Measurements from ENCODE around the gene FOXL2. TPM values are rescaled to one million over a fixed set of nuclear protein-coding genes. Genes with fewer than 3 reads are reported as not detected.

The FOXL2 gene
- total RNA-seq, 1 donor from 2014 or later = not detected

- Mint-ChIP-seq H3K27ac (ENCODE audit: unreplicated experiment) (no peak overlapping the region), H3K4me1 (ENCODE audit: low read depth, unreplicated experiment) (peaks cover 5% of the 10 kb centered on the region), H3K27me3 (ENCODE audit: unreplicated experiment) (peaks cover 47% of the 10 kb centered on the region), H3K36me3 (ENCODE audit: unreplicated experiment) (peaks cover 3% of the 10 kb centered on the region), H3K4me3 (ENCODE audit: unreplicated experiment) (peak overlapping the region; percentile 69), H3K9me3 (ENCODE audit: unreplicated experiment) (peaks cover 17% of the 10 kb centered on the region)
- TF ChIP-seq CTCF (IDR thresholded peaks at IDR 0.05; ENCODE audit: partially characterized antibody, unreplicated experiment) = no peak
- no peak for DNase-seq
Observed at GRCh38 chr3:138947495-138948121, 671 bp upstream of the FOXL2 start.

GRCh38 chr3:138945709-138946662, 951 bp downstream of the FOXL2 start:
- H3K27me3 Mint-ChIP-seq (ENCODE audit: unreplicated experiment) = peaks cover 45% of the 10 kb centered on the region
- peaks cover 19% of the 10 kb centered on the region for H3K9me3 Mint-ChIP-seq (ENCODE audit: unreplicated experiment)
- H3K4me3 Mint-ChIP-seq (ENCODE audit: unreplicated experiment) = peak overlapping the region; percentile 63
- H3K27ac Mint-ChIP-seq (ENCODE audit: unreplicated experiment) = no peak overlapping the region
- peaks cover 5% of the 10 kb centered on the region for H3K4me1 Mint-ChIP-seq (ENCODE audit: low read depth, unreplicated experiment)
- peak; percentile 45 for DNase-seq
- H3K36me3 Mint-ChIP-seq (ENCODE audit: unreplicated experiment) = peaks cover 3% of the 10 kb centered on the region
- peak; percentile 14 for TF ChIP-seq CTCF (IDR thresholded peaks at IDR 0.05; ENCODE audit: partially characterized antibody, unreplicated experiment)

- Mint-ChIP-seq H3K9me3 (ENCODE audit: unreplicated experiment) (peaks cover 19% of the 10 kb centered on the region), H3K27ac (ENCODE audit: unreplicated experiment) (no peak overlapping the region), H3K4me3 (ENCODE audit: unreplicated experiment) (peak overlapping the region; percentile 83), H3K4me1 (ENCODE audit: low read depth, unreplicated experiment) (peaks cover 2% of the 10 kb centered on the region), H3K36me3 (ENCODE audit: unreplicated experiment) (peaks cover 3% of the 10 kb centered on the region), H3K27me3 (ENCODE audit: unreplicated experiment) (peaks cover 38% of the 10 kb centered on the region)
- DNase-seq = peak; percentile 58
- TF ChIP-seq CTCF (IDR thresholded peaks at IDR 0.05; ENCODE audit: partially characterized antibody, unreplicated experiment) = no peak
Observed at GRCh38 chr3:138944929-138945708, 1.8 kb downstream of the FOXL2 start.

- TF ChIP-seq CTCF (IDR thresholded peaks at IDR 0.05; ENCODE audit: partially characterized antibody, unreplicated experiment) = no peak
- no peak for DNase-seq
- peaks cover 41% of the 10 kb centered on the region for H3K27me3 Mint-ChIP-seq (ENCODE audit: unreplicated experiment)
Observed at GRCh38 chr3:138944654-138944928, 2.3 kb downstream of the FOXL2 start.

More at GRCh38 chr3:138944654-138944928, 2.3 kb downstream of the FOXL2 start:
- Mint-ChIP-seq H3K4me3 (ENCODE audit: unreplicated experiment) (peak overlapping the region; percentile 83), H3K9me3 (ENCODE audit: unreplicated experiment) (peaks cover 19% of the 10 kb centered on the region), H3K36me3 (ENCODE audit: unreplicated experiment) (peaks cover 3% of the 10 kb centered on the region), H3K27ac (ENCODE audit: unreplicated experiment) (peak overlapping the region; percentile 62), H3K4me1 (ENCODE audit: low read depth, unreplicated experiment) (peaks cover 2% of the 10 kb centered on the region)

All from glutamatergic neuron (in vitro differentiated cells).